GOT3 (cell line): Measurements from ENCODE around the gene ZNRF1.

ENCODE experiments used
- DNase-seq: peaks from one replicate; lab custom pipeline; 2025; ENCODE audit warnings: mixed read lengths; lab: John Stamatoyannopoulos, UW

Gene ZNRF1

GRCh38 chr16:75152635-75153034 lies 153.8 kb downstream of the ZNRF1 start:
- DNase-seq = no peak

GRCh38 chr16:75160386-75160785 lies 161.6 kb downstream of the ZNRF1 start:
- DNase-seq = no peak
